IMR-90 (cell line): Measurements from ENCODE around the gene RFC3. TPM values are rescaled to one million over a fixed set of nuclear protein-coding genes. Genes with fewer than 3 reads are reported as not detected.

Experiments
- ATAC-seq: fragments of 200-7000 bp; cut with Tn5 transposase; 2 replicates; pipeline ENCODE4 v1.9.1; 2020; ENCODE audit warnings: low read depth, mild to moderate bottlenecking, moderate library complexity
- BruUV-seq: library from RNA; stranded (reverse); fragments of 400-500 nt; replicated peaks from 2 replicates; lab custom pipeline; 2021; lab: Mats Ljungman, UMichigan
- CTCF ChIA-PET: fragments of 300-600 bp; formaldehyde crosslinking; extraction: SDS; loops from one replicate; lab custom pipeline; 2021; ENCODE audit warnings: antibody characterized with exemption; lab: Yijun Ruan, JAX
- POLR2A ChIA-PET: fragments of 300-600 bp; sonication (Branson Sonifier 250); formaldehyde crosslinking; loops from one replicate; lab custom pipeline; 2022; ENCODE audit warnings: antibody characterized with exemption; ENCODE audit not compliant: unreplicated experiment; lab: Charles Lee
- DNase-seq: peaks from one replicate; pipeline ENCODE4 v3.0.0; 2013
- H2AFZ ChIP-seq: replicated peaks from 2 replicates; pipeline ENCODE3; 2013; ENCODE audit warnings: low read length, mild to moderate bottlenecking; ENCODE audit not compliant: poor library complexity
- H2AK5ac ChIP-seq: 2 replicates; pipeline ENCODE4 v1.6.1; 2013; ENCODE audit warnings: low read depth, low read length, inconsistent platforms
- H2AK9ac ChIP-seq: replicated peaks from 2 replicates; pipeline ENCODE3; 2013; ENCODE audit warnings: mild to moderate bottlenecking, low read depth, low read length, moderate library complexity; ENCODE audit not compliant: poor library complexity
- H2BK120ac ChIP-seq: 2 replicates; pipeline ENCODE4 v1.6.1; 2013; ENCODE audit warnings: low read depth, low read length, inconsistent platforms
- H2BK15ac ChIP-seq: 3 replicates; pipeline ENCODE4 v1.6.1; 2013; ENCODE audit warnings: low read depth, low read length, inconsistent platforms
- H2BK20ac ChIP-seq: 2 replicates; pipeline ENCODE4 v1.6.1; 2013; ENCODE audit warnings: low read depth, mild to moderate bottlenecking, inconsistent platforms, low read length, moderate library complexity
- H2BK5ac ChIP-seq: 2 replicates; pipeline ENCODE4 v1.6.1; 2013; ENCODE audit warnings: mild to moderate bottlenecking, low read depth, low read length, inconsistent platforms; ENCODE audit not compliant: poor library complexity, severe bottlenecking
- H3K14ac ChIP-seq: replicated peaks from 2 replicates; pipeline ENCODE4 v1.6.1; 2013; ENCODE audit warnings: low read depth, low read length, inconsistent platforms
- H3K18ac ChIP-seq: 2 replicates; pipeline ENCODE4 v1.6.1; 2013; ENCODE audit warnings: low read depth, low read length, control low read depth
- H3K23ac ChIP-seq: 2 replicates; pipeline ENCODE4 v1.6.1; 2013; ENCODE audit warnings: low read depth, low read length, inconsistent platforms
- H3K27ac ChIP-seq: 2 replicates; pipeline ENCODE4 v1.5.1; 2013; ENCODE audit warnings: mild to moderate bottlenecking, control low read depth, low read length; ENCODE audit not compliant: insufficient read depth
- H3K27me3 ChIP-seq: 2 replicates; pipeline ENCODE4 v1.6.1; 2013; ENCODE audit warnings: low read length; ENCODE audit not compliant: control insufficient read depth, insufficient read depth
- H3K36me3 ChIP-seq: 2 replicates; pipeline ENCODE4 v1.6.1; 2013; ENCODE audit warnings: low read length, mixed read lengths; ENCODE audit not compliant: control insufficient read depth, insufficient read depth
- H3K4ac ChIP-seq: 2 replicates; pipeline ENCODE4 v1.6.1; 2013; ENCODE audit warnings: low read depth, low read length, inconsistent platforms
- H3K4me1 ChIP-seq: 2 replicates; pipeline ENCODE4 v1.6.1; 2013; ENCODE audit warnings: low read length, mixed read lengths; ENCODE audit not compliant: control insufficient read depth, insufficient read depth
- H3K4me2 ChIP-seq: 2 replicates; pipeline ENCODE4 v1.6.1; 2013; ENCODE audit warnings: low read depth, mild to moderate bottlenecking, control low read depth, low read length, moderate library complexity
- H3K4me3 ChIP-seq: 2 replicates; pipeline ENCODE4 v1.5.1; 2013; ENCODE audit warnings: low read depth, mild to moderate bottlenecking, control low read depth, low read length, moderate library complexity; ENCODE audit not compliant: insufficient read depth
- H3K56ac ChIP-seq: 2 replicates; pipeline ENCODE4 v1.6.1; 2013; ENCODE audit warnings: low read length, inconsistent platforms; ENCODE audit not compliant: insufficient read depth; ENCODE audit errors: extremely low read depth
- H3K79me1 ChIP-seq, 2 experiments: 2 replicates each; pipeline ENCODE4 v1.6.1; 2013; ENCODE audit warnings: low read length in 2 of 2, inconsistent platforms in 1 of 2, low read depth in 1 of 2
- H3K9ac ChIP-seq: 2 replicates; pipeline ENCODE4 v1.6.1; 2013; ENCODE audit warnings: low read depth, low read length, control low read depth
- H3K9me1 ChIP-seq: 2 replicates; pipeline ENCODE4 v1.6.1; 2013; ENCODE audit warnings: low read length, inconsistent platforms; ENCODE audit not compliant: insufficient read depth
- H3K9me3 ChIP-seq: 2 replicates; pipeline ENCODE4 v1.6.1; 2013; ENCODE audit warnings: low read length; ENCODE audit not compliant: control insufficient read depth, insufficient read depth
- H4K20me1 ChIP-seq: 2 replicates; pipeline ENCODE4 v1.6.1; 2013; ENCODE audit warnings: low read length, inconsistent platforms; ENCODE audit not compliant: insufficient read depth
- H4K5ac ChIP-seq: 2 replicates; pipeline ENCODE4 v1.6.1; 2013; ENCODE audit warnings: mild to moderate bottlenecking, low read depth, low read length, control low read depth
- H4K8ac ChIP-seq, 2 experiments: 2 replicates each; pipeline ENCODE4 v1.6.1; 2013; ENCODE audit warnings: low read depth in 2 of 2, low read length in 2 of 2, control low read depth in 1 of 2, inconsistent platforms in 1 of 2
- H4K91ac ChIP-seq: 2 replicates; pipeline ENCODE4 v1.6.1; 2013; ENCODE audit warnings: low read depth, low read length, inconsistent platforms; ENCODE audit not compliant: insufficient read depth
- BHLHE40 ChIP-seq: fragments of 150-350 bp; IDR thresholded peaks from 2 replicates; pipeline ENCODE4 v1.6.1; 2016; ENCODE audit warnings: mild to moderate bottlenecking, low read depth, low read length
- CEBPB ChIP-seq: IDR thresholded peaks from 2 replicates; pipeline ENCODE4 v1.6.1; 2012; ENCODE audit warnings: low read depth, low read length, improper control_type of control experiment
- CHD1 ChIP-seq: IDR thresholded peaks from 2 replicates; pipeline ENCODE4 v1.6.1; 2012; ENCODE audit warnings: low read depth, low read length, improper control_type of control experiment
- FOS ChIP-seq: fragments of 150-350 bp; IDR thresholded peaks from 2 replicates; pipeline ENCODE4 v1.6.1; 2016; ENCODE audit warnings: low read depth, low read length
- MAFK ChIP-seq: IDR thresholded peaks from 2 replicates; pipeline ENCODE4 v1.6.1; 2012; ENCODE audit warnings: low read depth, low read length, improper control_type of control experiment
- MAZ ChIP-seq: IDR thresholded peaks from 2 replicates; pipeline ENCODE4 v1.6.1; 2012; ENCODE audit warnings: low read depth, mild to moderate bottlenecking, low read length, improper control_type of control experiment, moderate library complexity, borderline replicate concordance
- MXI1 ChIP-seq: IDR thresholded peaks from 2 replicates; pipeline ENCODE4 v1.6.1; 2012; ENCODE audit warnings: low read depth, mild to moderate bottlenecking, low read length, moderate library complexity, borderline replicate concordance
- NFE2L2 ChIP-seq: fragments of 150-350 bp; IDR thresholded peaks from 2 replicates; pipeline ENCODE4 v1.6.1; 2016; ENCODE audit warnings: low read depth, mild to moderate bottlenecking, low read length
- POLR2A ChIP-seq: IDR thresholded peaks from 2 replicates; pipeline ENCODE4 v1.6.1; 2012; ENCODE audit warnings: mild to moderate bottlenecking, low read depth, low read length
- RCOR1 ChIP-seq: IDR thresholded peaks from 2 replicates; pipeline ENCODE4 v1.6.1; 2012; ENCODE audit warnings: mild to moderate bottlenecking, low read length, improper control_type of control experiment; ENCODE audit not compliant: insufficient replicate concordance
- RFX5 ChIP-seq: IDR thresholded peaks from 2 replicates; pipeline ENCODE4 v1.8.0; 2012; ENCODE audit warnings: low read depth, mild to moderate bottlenecking, low read length, moderate library complexity
- SMC3 ChIP-seq: fragments of 150-350 bp; IDR thresholded peaks from 2 replicates; pipeline ENCODE4 v1.6.1; 2016; ENCODE audit warnings: low read depth, mild to moderate bottlenecking, antibody characterized with exemption, low read length, moderate library complexity
- WGBS, 2 experiments: methylation state at CpG; one replicate each; pipeline versions ENCODE4 v1.1.5 to v1.1.7; 2013; ENCODE audit warnings: missing lambda C conversion rate in 2 of 2; ENCODE audit not compliant: insufficient read length in 1 of 2; ENCODE audit errors: extremely low coverage in 2 of 2; 5-methylcytosine and 5-hydroxymethylcytosine counted together
- dilution Hi-C: fragments of 300-500 bp; cut with HindIII; formaldehyde crosslinking; loops from one replicate; pipeline ENCODE4 v1.14.3; 2018; ENCODE audit warnings: low sequenced_read_pairs; ENCODE audit not compliant: unreplicated experiment
- in situ Hi-C: fragments of 300-500 bp; cut with MboI; formaldehyde crosslinking; loops from 3 replicates; pipeline ENCODE4 v1.14.3; 2019; ENCODE audit warnings: low sequenced_read_pairs, inconsistent platforms, mixed read lengths
- intact Hi-C: fragments of 100-400 bp; cut with micrococcal nuclease; formaldehyde crosslinking; loops from 2 replicates; pipeline ENCODE4 v1.10.0; 2022
- polyA plus RNA-seq, 3 experiments: library from polyadenylated mRNA; depleted of rRNA; stranded (reverse); fragments of >200 nt; gene quantifications; 2 replicates each; pipeline ENCODE4 v1.2.3, GENCODE V29; 2012; ENCODE audit warnings: low replicate concordance in 1 of 3
- total RNA-seq: library from RNA; depleted of rRNA; stranded (reverse); fragments of >200 nt; gene quantifications from 2 replicates; pipeline ENCODE4 v1.2.3, GENCODE V29; 2012
- TF ChIP-seq, protein P1 (sequence below): fragments of 150-350 bp; IDR thresholded peaks from 2 replicates; pipeline ENCODE4 v1.6.1; 2017; ENCODE audit warnings: mild to moderate bottlenecking, antibody characterized with exemption, low read length, low read depth
- TF ChIP-seq, protein P2 (sequence below): fragments of 150-350 bp; IDR thresholded peaks from 2 replicates; pipeline ENCODE4 v1.6.1; 2016; ENCODE audit warnings: low read depth, mild to moderate bottlenecking, low read length, moderate library complexity, borderline replicate concordance

The RFC3 gene
- total and polyA plus RNA-seq, 2 of the 4 experiments (the other 2 are of a cell fraction) = 9.8 to 12.9 TPM

- no TSS peak for BruUV-seq
- Histone ChIP-seq H2AK5ac (no peak overlapping the region), H2BK15ac (no peak overlapping the region), H4K91ac (no peak overlapping the region), H3K9ac (no peak overlapping the region), H2BK20ac (no peak overlapping the region), H3K9me3 (no peaks in the 10 kb centered on the region), H2AFZ (no peak overlapping the region), H4K20me1 (no peaks in the 10 kb centered on the region), H3K56ac (no peak overlapping the region), H3K9me1 (no peaks in the 10 kb centered on the region; the same call in 1 of the 2 replicates), H2BK120ac (no peak overlapping the region), H3K14ac (no peak overlapping the region), H3K4me3 (no peak overlapping the region), H3K36me3 (no peaks in the 10 kb centered on the region), H3K4me2 (no peak overlapping the region), H4K5ac (no peak overlapping the region), H3K27me3 (no peaks in the 10 kb centered on the region), H4K8ac (no peak overlapping the region), H2BK5ac (no peak overlapping the region), H3K18ac (no peak overlapping the region), H2AK9ac (no peak overlapping the region), H3K79me1 (no peaks in the 10 kb centered on the region), H3K27ac (no peak overlapping the region), H3K4me1 (no peaks in the 10 kb centered on the region), H3K23ac (no peak overlapping the region), H3K4ac (no peak overlapping the region)
- POLR2A ChIA-PET = no interaction called here
- no CpG with 5 or more reads among the region's 4 CpGs for WGBS, 2 experiments
- ATAC-seq (no peak), DNase-seq (no peak)
- TF ChIP-seq MXI1 (no peak), NFE2L2 (no peak), SMC3 (no peak), MAFK (no peak), FOS (no peak), CHD1 (no peak), RFX5 (no peak), RCOR1 (no peak), BHLHE40 (no peak), CEBPB (no peak), POLR2A (no peak), MAZ (no peak)
- TF ChIP-seq, protein P1, sequence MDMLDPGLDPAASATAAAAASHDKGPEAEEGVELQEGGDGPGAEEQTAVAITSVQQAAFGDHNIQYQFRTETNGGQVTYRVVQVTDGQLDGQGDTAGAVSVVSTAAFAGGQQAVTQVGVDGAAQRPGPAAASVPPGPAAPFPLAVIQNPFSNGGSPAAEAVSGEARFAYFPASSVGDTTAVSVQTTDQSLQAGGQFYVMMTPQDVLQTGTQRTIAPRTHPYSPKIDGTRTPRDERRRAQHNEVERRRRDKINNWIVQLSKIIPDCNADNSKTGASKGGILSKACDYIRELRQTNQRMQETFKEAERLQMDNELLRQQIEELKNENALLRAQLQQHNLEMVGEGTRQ = no peak
- TF ChIP-seq, protein P2, sequence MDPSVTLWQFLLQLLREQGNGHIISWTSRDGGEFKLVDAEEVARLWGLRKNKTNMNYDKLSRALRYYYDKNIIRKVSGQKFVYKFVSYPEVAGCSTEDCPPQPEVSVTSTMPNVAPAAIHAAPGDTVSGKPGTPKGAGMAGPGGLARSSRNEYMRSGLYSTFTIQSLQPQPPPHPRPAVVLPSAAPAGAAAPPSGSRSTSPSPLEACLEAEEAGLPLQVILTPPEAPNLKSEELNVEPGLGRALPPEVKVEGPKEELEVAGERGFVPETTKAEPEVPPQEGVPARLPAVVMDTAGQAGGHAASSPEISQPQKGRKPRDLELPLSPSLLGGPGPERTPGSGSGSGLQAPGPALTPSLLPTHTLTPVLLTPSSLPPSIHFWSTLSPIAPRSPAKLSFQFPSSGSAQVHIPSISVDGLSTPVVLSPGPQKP = no peak
- CTCF ChIA-PET = no interaction called here
- dilution Hi-C loops = no loop called here
- intact Hi-C loops = no loop called here
- in situ Hi-C loops = no loop called here
Measured at GRCh38 chr13:33865945-33866344, 48.0 kb downstream of the RFC3 start.
